ENCODE results near the gene RMI1. TPM values are rescaled to one million over a fixed set of nuclear protein-coding genes. Genes with fewer than 3 reads are reported as not detected.

RMI1 gene
- total RNA-seq, 4 donors from 2014 or later, result 1.8 to 5.2 (median 2.6) TPM

DNA sequence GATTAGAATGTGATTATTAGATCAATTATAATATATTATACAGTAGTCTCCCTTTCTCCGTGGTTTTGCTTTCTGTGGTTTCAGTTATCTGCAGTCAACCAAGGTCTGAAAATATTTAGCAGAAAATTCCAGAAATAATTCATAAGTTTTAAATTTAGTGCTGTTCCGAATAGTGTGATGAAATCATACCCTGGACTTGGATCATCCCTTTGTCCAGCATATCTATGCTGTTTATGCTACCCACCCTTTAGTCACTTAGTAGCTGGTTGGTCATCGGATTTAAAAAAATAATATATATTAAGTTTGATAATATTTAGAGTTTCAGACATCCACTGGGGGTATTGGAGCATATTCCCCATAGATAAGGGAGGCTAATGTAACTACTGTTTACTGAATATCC lies 19.6 kb downstream of the RMI1 start:
- H3K27ac ChIP-seq, result no peak overlapping the region
- WGBS, 2 donors, result 84 to 92% methylated on average over 3 of the region's 3 CpGs
- H3K4me3 ChIP-seq, result no peak overlapping the region
- no peaks in the 10 kb centered on the region for H3K4me1 ChIP-seq
- TF ChIP-seq, protein P1, sequence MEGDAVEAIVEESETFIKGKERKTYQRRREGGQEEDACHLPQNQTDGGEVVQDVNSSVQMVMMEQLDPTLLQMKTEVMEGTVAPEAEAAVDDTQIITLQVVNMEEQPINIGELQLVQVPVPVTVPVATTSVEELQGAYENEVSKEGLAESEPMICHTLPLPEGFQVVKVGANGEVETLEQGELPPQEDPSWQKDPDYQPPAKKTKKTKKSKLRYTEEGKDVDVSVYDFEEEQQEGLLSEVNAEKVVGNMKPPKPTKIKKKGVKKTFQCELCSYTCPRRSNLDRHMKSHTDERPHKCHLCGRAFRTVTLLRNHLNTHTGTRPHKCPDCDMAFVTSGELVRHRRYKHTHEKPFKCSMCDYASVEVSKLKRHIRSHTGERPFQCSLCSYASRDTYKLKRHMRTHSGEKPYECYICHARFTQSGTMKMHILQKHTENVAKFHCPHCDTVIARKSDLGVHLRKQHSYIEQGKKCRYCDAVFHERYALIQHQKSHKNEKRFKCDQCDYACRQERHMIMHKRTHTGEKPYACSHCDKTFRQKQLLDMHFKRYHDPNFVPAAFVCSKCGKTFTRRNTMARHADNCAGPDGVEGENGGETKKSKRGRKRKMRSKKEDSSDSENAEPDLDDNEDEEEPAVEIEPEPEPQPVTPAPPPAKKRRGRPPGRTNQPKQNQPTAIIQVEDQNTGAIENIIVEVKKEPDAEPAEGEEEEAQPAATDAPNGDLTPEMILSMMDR (IDR thresholded peaks at IDR 0.05), result no peak
- TF ChIP-seq EP300 (IDR thresholded peaks at IDR 0.05) (no peak), POLR2A (IDR thresholded peaks at IDR 0.05) (no peak)
- no peaks in the 10 kb centered on the region for H3K27me3 ChIP-seq
- peaks cover 0 to 8% (median 0%) of the 10 kb centered on the region in 3 donors for H3K36me3 ChIP-seq
- H3K9me3 ChIP-seq, result no peaks in the 10 kb centered on the region
- no peak for DNase-seq (ENCODE audit: low spot score in 2 of 2)

DNA sequence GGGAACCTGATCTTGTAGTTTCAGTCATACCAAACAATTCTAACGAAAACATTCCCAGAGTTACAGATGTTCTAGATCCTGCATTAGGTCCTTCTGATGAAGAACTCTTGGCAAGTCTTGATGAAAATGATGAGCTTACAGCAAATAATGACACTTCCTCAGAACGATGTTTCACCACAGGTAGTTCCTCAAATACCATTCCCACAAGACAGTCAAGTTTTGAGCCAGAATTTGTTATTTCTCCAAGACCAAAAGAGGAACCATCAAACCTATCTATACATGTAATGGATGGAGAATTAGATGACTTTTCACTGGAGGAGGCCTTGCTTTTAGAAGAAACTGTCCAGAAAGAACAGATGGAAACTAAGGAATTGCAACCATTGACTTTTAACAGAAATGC lies 21.0 kb downstream of the RMI1 start:
- DNase-seq (ENCODE audit: low spot score in 2 of 2), result no peak
- Histone ChIP-seq H3K9me3 (no peaks in the 10 kb centered on the region), H3K4me3 (no peak overlapping the region), H3K36me3 (peaks cover 0 to 8% (median 0%) of the 10 kb centered on the region in 3 donors), H3K27me3 (no peaks in the 10 kb centered on the region), H3K4me1 (no peaks in the 10 kb centered on the region), H3K27ac (no peak overlapping the region)
- 88 to 90% methylated on average over 2 of the region's 2 CpGs for WGBS, 2 donors
- TF ChIP-seq POLR2A (IDR thresholded peaks at IDR 0.05) (no peak), EP300 (IDR thresholded peaks at IDR 0.05) (no peak)
- TF ChIP-seq, protein P1 (IDR thresholded peaks at IDR 0.05), result no peak

DNA sequence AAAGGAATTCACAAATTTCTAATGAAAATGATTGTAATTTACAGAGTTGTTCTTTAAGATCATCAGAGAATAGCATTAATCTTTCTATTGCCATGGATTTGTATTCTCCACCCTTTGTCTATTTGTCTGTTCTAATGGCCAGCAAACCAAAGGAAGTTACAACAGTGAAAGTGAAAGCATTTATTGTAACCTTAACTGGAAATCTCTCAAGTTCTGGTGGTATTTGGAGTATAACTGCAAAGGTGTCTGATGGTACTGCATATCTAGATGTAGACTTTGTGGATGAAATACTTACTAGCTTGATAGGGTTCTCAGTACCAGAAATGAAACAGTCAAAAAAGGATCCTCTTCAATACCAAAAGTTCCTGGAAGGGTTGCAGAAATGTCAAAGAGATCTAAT lies 21.7 kb downstream of the RMI1 start:
- no peak for DNase-seq (ENCODE audit: low spot score in 2 of 2)
- H3K9me3 ChIP-seq, result no peaks in the 10 kb centered on the region
- no peaks in the 10 kb centered on the region for H3K4me1 ChIP-seq
- no peak overlapping the region for H3K27ac ChIP-seq
- no peak for TF ChIP-seq EP300 (IDR thresholded peaks at IDR 0.05)
- TF ChIP-seq POLR2A (IDR thresholded peaks at IDR 0.05), result no peak
- TF ChIP-seq, protein P1 (IDR thresholded peaks at IDR 0.05), result no peak
- no peaks in the 10 kb centered on the region for H3K27me3 ChIP-seq
- H3K4me3 ChIP-seq, result no peak overlapping the region
- peaks cover 0 to 13% (median 0%) of the 10 kb centered on the region in 3 donors for H3K36me3 ChIP-seq

DNA sequence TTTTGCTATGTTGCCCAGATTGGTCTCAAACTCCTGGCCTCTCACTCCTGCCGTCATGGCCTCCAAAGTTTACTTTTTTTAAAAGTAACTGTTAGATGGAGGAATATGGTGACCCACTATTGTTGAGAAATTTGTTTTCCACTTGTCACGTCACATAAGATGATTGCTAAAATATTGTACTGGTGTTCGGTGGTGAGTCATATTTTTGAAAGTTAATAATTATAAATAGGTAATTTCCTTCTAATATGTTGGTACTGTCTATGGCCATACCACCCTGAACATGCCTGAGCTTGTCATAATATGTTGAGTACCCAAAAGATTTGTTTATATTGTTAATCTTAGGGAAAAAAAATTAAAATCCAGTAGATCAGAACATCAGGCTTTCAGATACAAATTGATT lies 22.6 kb downstream of the RMI1 start:
- WGBS, 2 donors, result 94 to 96% methylated on average over 3 of the region's 3 CpGs

DNA sequence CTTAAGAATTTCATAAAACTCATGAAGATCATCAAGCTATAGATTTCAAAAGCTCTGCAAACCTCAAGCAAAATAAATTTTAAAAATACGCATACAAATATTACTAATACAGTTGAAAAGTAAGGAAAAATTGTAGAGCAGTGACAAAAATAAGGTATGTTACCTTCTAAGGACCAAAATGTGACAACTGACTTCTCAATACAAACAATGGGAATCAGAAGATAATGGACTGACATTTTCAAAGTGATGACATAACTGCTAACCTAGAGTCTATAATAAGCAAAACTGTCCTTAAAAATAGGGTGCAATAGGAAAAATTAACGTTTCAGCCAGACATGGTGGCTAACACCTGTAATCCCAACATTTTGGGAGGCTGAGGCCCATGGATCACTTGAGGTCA lies 27.1 kb downstream of the RMI1 start:
- H3K4me1 ChIP-seq, result no peaks in the 10 kb centered on the region
- H3K27me3 ChIP-seq, result no peaks in the 10 kb centered on the region
- 92 to 99% methylated on average over 2 of the region's 2 CpGs for WGBS, 2 donors
- H3K9me3 ChIP-seq, result no peaks in the 10 kb centered on the region
- DNase-seq (ENCODE audit: low spot score in 2 of 2), result no peak
- H3K4me3 ChIP-seq, result no peak overlapping the region
- no peak overlapping the region for H3K27ac ChIP-seq
- peaks cover 0 to 12% (median 0%) of the 10 kb centered on the region in 3 donors for H3K36me3 ChIP-seq
- TF ChIP-seq, protein P1 (IDR thresholded peaks at IDR 0.05), result no peak
- TF ChIP-seq EP300 (IDR thresholded peaks at IDR 0.05) (no peak), POLR2A (IDR thresholded peaks at IDR 0.05) (no peak)

More for the DNA sequence above, 22.6 kb downstream of the RMI1 start:
- no peak for TF ChIP-seq POLR2A (IDR thresholded peaks at IDR 0.05)
- TF ChIP-seq EP300 (IDR thresholded peaks at IDR 0.05), result no peak
- TF ChIP-seq, protein P1 (IDR thresholded peaks at IDR 0.05), result no peak
- H3K9me3 ChIP-seq, result no peaks in the 10 kb centered on the region
- no peak overlapping the region for H3K27ac ChIP-seq
- H3K36me3 ChIP-seq, result peaks cover 0 to 15% (median 0%) of the 10 kb centered on the region in 3 donors
- no peaks in the 10 kb centered on the region for H3K27me3 ChIP-seq
- no peaks in the 10 kb centered on the region for H3K4me1 ChIP-seq
- DNase-seq (ENCODE audit: low spot score in 2 of 2), result no peak
- no peak overlapping the region for H3K4me3 ChIP-seq

Data from tibial nerve (tissue), 4 donors.